Aorta (tissue), 5 donors: ENCODE data around the gene GCG. TPM values are rescaled to one million over a fixed set of nuclear protein-coding genes. Genes with fewer than 3 reads are reported as not detected.

ENCODE experiments used
- ATAC-seq: fragments of 200-7000 bp; cut with Tn5 transposase; one replicate; pipeline ENCODE4 v1.9.1; 2022; ENCODE audit warnings: moderate library complexity; ENCODE audit not compliant: low FRiP score
- DNase-seq, 2 donors: peaks; one replicate each; pipeline ENCODE4 v3.0.0-alpha.2; 2020
- H3K27ac ChIP-seq, 2 donors: one replicate each; pipeline ENCODE4 v1.5.1; 2013; ENCODE audit warnings: low read length in 2 of 2, mild to moderate bottlenecking in 2 of 2, moderate library complexity in 2 of 2, control low read depth in 1 of 2, inconsistent platforms in 1 of 2, low read depth in 1 of 2
- H3K27me3 ChIP-seq, 2 donors: one replicate each; pipeline ENCODE4 v1.6.1; 2013; ENCODE audit warnings: control low read depth in 1 of 2, low read length in 1 of 2, mild to moderate bottlenecking in 1 of 2, moderate library complexity in 1 of 2; ENCODE audit not compliant: insufficient read depth in 2 of 2, control insufficient read depth in 1 of 2
- H3K36me3 ChIP-seq, 2 donors: one replicate each; pipeline ENCODE4 v1.6.1; 2013; ENCODE audit warnings: control low read depth in 1 of 2, low read length in 1 of 2, mild to moderate bottlenecking in 1 of 2; ENCODE audit not compliant: insufficient read depth in 2 of 2, control insufficient read depth in 1 of 2
- H3K4me1 ChIP-seq, 2 donors: one replicate each; pipeline ENCODE4 v1.6.1; 2013; ENCODE audit warnings: low read length in 2 of 2, control low read depth in 1 of 2, mild to moderate bottlenecking in 1 of 2, moderate library complexity in 1 of 2; ENCODE audit not compliant: insufficient read depth in 2 of 2, control insufficient read depth in 1 of 2
- H3K4me3 ChIP-seq, 2 donors: one replicate each; pipeline ENCODE4 v1.5.1; 2013; ENCODE audit warnings: low read length in 2 of 2, control low read depth in 1 of 2, mild to moderate bottlenecking in 1 of 2
- H3K9me3 ChIP-seq: one replicate; pipeline ENCODE4 v1.6.1; 2013; ENCODE audit warnings: mild to moderate bottlenecking, low read length; ENCODE audit not compliant: control insufficient read depth
- WGBS, 2 donors: extraction: QIAGEN DNeasy Blood & Tissue Kit; methylation state at CpG; one replicate each; pipeline ENCODE4 v1.1.7; 2013; 5-methylcytosine and 5-hydroxymethylcytosine counted together
- intact Hi-C, 2 donors: fragments of 100-400 bp; cut with DNase I; formaldehyde crosslinking; loops; one replicate each; pipeline versions ENCODE4 v1.14.2 to v1.15.0; 2022
- long read RNA-seq, 2 donors: library from polyadenylated mRNA; unstranded; transcript quantifications; one replicate each; pipeline ENCODE4 v2.0.0, GENCODE V29; 2020 to 2021
- polyA plus RNA-seq, 2 donors: library from polyadenylated mRNA; stranded (reverse); fragments of 200-250 nt; gene quantifications; one replicate each; pipeline ENCODE4 v1.2.3, GENCODE V29; 2013
- total RNA-seq, 2 donors: library from RNA; stranded (reverse); fragmentation: NEBNext Ultra II Directional; extraction: Animal tissue kit (Norgen Biotek cat#: 25700); gene quantifications; one replicate each; pipeline ENCODE4 v1.2.1, GENCODE V29; 2021
- donor health status: healthy with polysubstance abuse.
- donor health status: Bipolar disorder and iron deficiency.
- donor health status: DM: no; HTN: no; CAD: no.
- donor health status: DM: no; HTN: no; CAD: no.
- donor health status: DM: yes; HTN: yes; CAD: no.

Gene GCG
- total RNA-seq: under 1 TPM in 1 of 2 donors, not detected in 1; 0.62 TPM
- polyA plus RNA-seq: 1 to 10 TPM in 1 of 2 donors, under 1 TPM in 1; 0.97 to 1.6 TPM
- long read RNA-seq, donor 1: 0 reads
- long read RNA-seq, donor 2: 0 reads

DNA sequence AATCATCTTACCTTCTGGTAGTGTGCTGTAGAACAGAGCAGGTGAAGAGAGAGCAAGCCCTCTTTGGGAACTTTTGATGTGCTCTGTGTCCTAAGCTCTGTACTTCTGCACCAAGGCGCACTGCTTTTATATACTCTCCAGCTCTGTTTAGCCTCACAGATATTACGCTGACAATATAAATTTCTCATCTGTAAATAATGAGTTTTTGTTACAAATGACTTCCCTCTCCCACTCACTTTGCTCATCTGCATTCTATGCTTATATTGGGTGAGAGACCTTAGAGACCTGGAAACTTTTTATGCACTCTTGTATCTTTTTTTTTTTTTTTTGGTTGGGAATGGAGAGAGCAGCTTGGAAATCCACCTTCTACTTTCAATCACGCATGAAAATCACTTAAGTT, at the start of gene GCG:
TSS of gene GCG (minus strand) at position 101 of the 400 bp plus-strand sequence. CDS start 3,069 bp downstream, outside the sequence.
- no peaks in the 10 kb centered on the region for H3K9me3 ChIP-seq
- intact Hi-C loops: no loop called here
- no peaks in the 10 kb centered on the region for H3K4me1 ChIP-seq
- H3K27ac ChIP-seq: no peak within 1 kb of the TSS
- no peak within 1 kb of the TSS for H3K4me3 ChIP-seq
- no peaks in the 10 kb centered on the region for H3K36me3 ChIP-seq
- H3K27me3 ChIP-seq: no peaks in the 10 kb centered on the region
- WGBS, 2 donors: 87 to 90% methylated on average over 3 of the region's 3 CpGs
- DNase-seq (no peak), ATAC-seq (no peak)

DNA sequence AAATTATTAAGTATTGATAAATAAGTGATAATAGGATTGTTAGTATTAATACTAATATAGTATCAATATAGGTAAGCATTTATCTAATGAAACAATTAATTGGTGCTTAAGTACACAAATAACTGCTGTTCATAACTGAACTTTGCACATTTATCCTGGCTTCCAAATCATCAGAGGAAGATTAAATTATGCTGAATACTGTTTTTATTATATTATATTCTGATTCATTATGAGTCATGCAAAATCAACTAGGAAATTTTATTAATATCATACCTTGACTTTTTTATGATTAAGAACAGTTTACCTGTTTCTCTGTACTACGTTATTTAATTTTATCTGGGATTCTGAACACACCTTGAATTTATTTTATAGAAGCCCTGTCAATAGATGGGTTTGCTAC, 48.6 kb upstream of the GCG start:
- no peaks in the 10 kb centered on the region for H3K9me3 ChIP-seq

DNA sequence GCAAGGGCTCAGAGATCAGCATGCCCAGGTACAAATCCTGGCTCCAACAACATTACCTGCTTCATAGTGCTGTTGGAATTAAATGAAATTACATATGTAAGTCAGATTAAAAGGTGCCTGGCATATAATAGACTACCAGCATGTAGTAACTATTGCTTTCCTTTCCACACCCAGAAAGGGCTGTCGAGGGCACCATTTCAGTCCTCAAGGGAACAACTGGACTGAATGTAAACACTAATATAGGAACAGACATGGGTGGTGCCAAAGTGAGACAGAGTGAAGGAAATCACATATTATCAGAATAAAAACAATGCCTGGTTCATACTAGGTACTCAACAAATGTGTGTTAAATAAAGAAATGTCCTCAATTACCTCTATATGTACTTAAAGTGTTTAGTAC, 47.9 kb upstream of the GCG start:
- no peaks in the 10 kb centered on the region for H3K27me3 ChIP-seq
- WGBS, 2 donors: 21 to 32% methylated on average over 1 of the region's 1 CpG
- no peak for DNase-seq
- peaks cover 1 to 7% of the 10 kb centered on the region in 2 donors for H3K36me3 ChIP-seq
- no peak overlapping the region for H3K27ac ChIP-seq
- intact Hi-C loops: no loop called here
- no peak for ATAC-seq
- H3K9me3 ChIP-seq: no peaks in the 10 kb centered on the region
- H3K4me1 ChIP-seq: no peaks in the 10 kb centered on the region
- no peak overlapping the region for H3K4me3 ChIP-seq

More for the DNA sequence above, 48.6 kb upstream of the GCG start:
- DNase-seq (no peak), ATAC-seq (no peak)
- 87 to 89% methylated on average over 1 of the region's 1 CpG for WGBS, 2 donors
- H3K27ac ChIP-seq: no peak overlapping the region
- H3K36me3 ChIP-seq: peaks cover 1 to 7% of the 10 kb centered on the region in 2 donors
- no peak overlapping the region for H3K4me3 ChIP-seq
- no peaks in the 10 kb centered on the region for H3K4me1 ChIP-seq
- intact Hi-C loops: no loop called here
- H3K27me3 ChIP-seq: no peaks in the 10 kb centered on the region

DNA sequence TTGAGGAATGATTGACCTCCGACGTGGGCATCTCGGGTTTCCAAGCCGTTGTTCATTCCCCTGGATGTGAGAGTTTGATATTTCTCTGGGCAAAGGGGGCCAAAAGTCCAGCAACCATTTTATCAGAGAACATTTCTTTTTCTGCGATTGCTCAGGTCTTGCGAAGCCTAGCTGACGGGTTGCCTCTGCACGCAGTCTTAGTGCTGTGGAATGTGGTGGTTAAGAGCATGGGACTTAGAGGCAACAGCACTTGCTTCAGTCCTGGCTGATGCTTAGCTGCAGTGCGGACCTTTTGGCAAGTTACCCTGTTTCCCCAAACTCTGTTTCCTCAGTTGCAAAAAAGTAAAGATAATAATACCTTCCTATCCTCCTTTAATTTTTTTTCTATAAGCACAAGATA, 46.2 kb upstream of the GCG start:
- H3K27me3 ChIP-seq: no peaks in the 10 kb centered on the region
- intact Hi-C loops: no loop called here
- 89 to 93% methylated on average over 9 of the region's 9 CpGs for WGBS, 2 donors
- H3K9me3 ChIP-seq: no peaks in the 10 kb centered on the region
- peaks cover 1 to 7% of the 10 kb centered on the region in 2 donors for H3K36me3 ChIP-seq
- no peak overlapping the region for H3K27ac ChIP-seq
- H3K4me3 ChIP-seq: no peak overlapping the region
- H3K4me1 ChIP-seq: no peaks in the 10 kb centered on the region
- ATAC-seq (no peak), DNase-seq (no peak)

- Histone ChIP-seq H3K27ac (no peak overlapping the region), H3K9me3 (no peaks in the 10 kb centered on the region), H3K36me3 (peaks cover 1 to 7% of the 10 kb centered on the region in 2 donors), H3K4me1 (peaks cover 0 to 1% of the 10 kb centered on the region in 2 donors), H3K4me3 (no peak overlapping the region), H3K27me3 (no peaks in the 10 kb centered on the region)
- intact Hi-C loops: no loop called here
- 89 to 90% methylated on average over 2 of the region's 2 CpGs for WGBS, 2 donors
- no peak for DNase-seq
- no peak for ATAC-seq
Observed at GRCh38 chr2:162197069-162197825, 45.2 kb upstream of the GCG start.

GRCh38 chr2:162196638-162197037, 44.6 kb upstream of the GCG start:
- Histone ChIP-seq H3K9me3 (no peaks in the 10 kb centered on the region), H3K27ac (no peak overlapping the region), H3K4me3 (no peak overlapping the region), H3K36me3 (peaks cover 1 to 7% of the 10 kb centered on the region in 2 donors), H3K4me1 (peaks cover 0 to 1% of the 10 kb centered on the region in 2 donors), H3K27me3 (no peaks in the 10 kb centered on the region)
- 90 to 92% methylated on average over 7 of the region's 7 CpGs for WGBS, 2 donors
- DNase-seq: no peak
- no peak for ATAC-seq
- intact Hi-C loops: no loop called here

DNA sequence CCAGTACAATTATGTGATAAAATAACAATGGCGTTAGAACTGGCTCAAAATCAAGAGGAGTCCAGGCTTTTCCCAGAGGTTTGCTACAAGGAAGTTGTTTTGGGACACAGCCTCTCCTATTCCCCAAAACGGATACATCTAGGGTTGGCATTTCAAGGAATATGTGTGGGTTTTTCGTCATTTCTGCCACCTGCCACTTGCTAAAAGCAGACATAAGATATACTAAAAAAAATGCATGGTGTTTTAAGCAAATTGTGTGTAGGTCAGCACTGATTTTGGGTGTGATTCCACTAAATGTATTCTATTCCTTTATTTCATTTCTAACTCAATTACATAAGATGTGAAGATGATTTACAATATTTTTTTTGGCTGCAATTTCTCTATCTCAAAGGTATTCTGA, 36.4 kb upstream of the GCG start:
- Histone ChIP-seq H3K4me3 (no peak overlapping the region), H3K4me1 (peaks cover 0 to 1% of the 10 kb centered on the region in 2 donors), H3K36me3 (no peaks in the 10 kb centered on the region), H3K27ac (no peak overlapping the region), H3K9me3 (no peaks in the 10 kb centered on the region), H3K27me3 (no peaks in the 10 kb centered on the region)
- ATAC-seq (no peak), DNase-seq (no peak)
- 55 to 57% methylated on average over 3 of the region's 3 CpGs for WGBS, 2 donors
- intact Hi-C loops: no loop called here

- 86 to 90% methylated on average over 5 of the region's 5 CpGs for WGBS, 2 donors
- no peaks in the 10 kb centered on the region for H3K9me3 ChIP-seq
- intact Hi-C loops: no loop called here
- no peaks in the 10 kb centered on the region for H3K4me1 ChIP-seq
- H3K27me3 ChIP-seq: no peaks in the 10 kb centered on the region
- H3K36me3 ChIP-seq: no peaks in the 10 kb centered on the region
- DNase-seq: no peak
- no peak overlapping the region for H3K4me3 ChIP-seq
- H3K27ac ChIP-seq: no peak overlapping the region
- ATAC-seq: no peak
Observed at GRCh38 chr2:162185541-162186232, 33.6 kb upstream of the GCG start.
